Measurements from ENCODE around the gene SLC30A2. TPM values are rescaled to one million over a fixed set of nuclear protein-coding genes. Genes with fewer than 3 reads are reported as not detected.
A peak's percentile ranks its signal among the peaks of the same experiment; 100 is the strongest.
"Not testable (repeated sequence)": the region's sequence is repeated elsewhere in the genome, so short reads cannot be mapped to it uniquely, and the experiment has no call there.

SLC30A2 gene
- total RNA-seq: under 1 TPM in 3 of 6 donors, not detected in 3; 0.09 to 0.27 (median 0.15) TPM

DNA sequence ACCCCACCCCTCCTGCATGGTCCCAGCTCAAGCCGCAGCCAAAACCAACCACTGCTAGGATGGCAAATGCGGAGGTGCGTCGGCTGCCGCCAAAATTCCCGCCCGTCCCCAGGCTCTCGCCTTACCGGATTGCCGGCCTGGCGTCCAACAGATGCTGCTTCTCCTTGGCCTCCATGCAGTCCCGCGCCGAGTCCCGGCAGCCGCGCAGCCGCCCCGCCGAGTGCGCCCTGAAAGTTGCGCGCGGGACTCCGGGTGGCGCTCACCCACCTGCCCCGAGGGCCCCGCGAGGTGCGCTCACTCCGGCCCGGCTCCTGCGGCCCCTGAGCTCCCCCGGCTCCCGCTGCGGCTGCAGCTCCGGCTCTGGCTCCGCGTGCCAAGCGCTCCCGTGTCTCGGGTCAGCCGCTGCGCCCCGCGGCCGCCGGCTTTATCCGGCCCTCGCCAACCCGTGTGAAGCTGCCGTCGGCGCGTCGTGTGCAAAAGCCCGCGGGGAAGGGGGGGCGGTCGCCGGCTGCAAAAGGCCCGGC, at the start of gene SLC30A2:
TSS of gene SLC30A2 (minus strand) at position 397 of the 524 bp plus-strand sequence. CDS start at position 175, 222 bp downstream.
- no peak for TF ChIP-seq POLR2AphosphoS5 (IDR thresholded peaks at IDR 0.05)
- TF ChIP-seq CTCF (IDR thresholded peaks at IDR 0.05): no peak
- TF ChIP-seq EP300 (IDR thresholded peaks at IDR 0.05): no peak
- TF ChIP-seq POLR2A (IDR thresholded peaks at IDR 0.05): no peak
- 1 to 2% methylated on average over 10 to 57 of the region's 62 CpGs for WGBS, 2 donors
- ATAC-seq (ENCODE audit: low FRiP score in 2 of 2) (no peak), DNase-seq (peak in 1 of 2 donors; percentile 84)
- Histone ChIP-seq H3K36me3 (no peaks in the 10 kb centered on the region), H3K4me3 (peak within 1 kb of the TSS in 3 of 4 donors; percentile 3 to 24 (median 13)), H3K27ac (no peak within 1 kb of the TSS), H3K27me3 (peaks cover 2 to 37% (median 17%) of the 10 kb centered on the region in 4 donors), H3K4me1 (peaks cover 8 to 18% (median 12%) of the 10 kb centered on the region in 4 donors), H3K9me3 (no peaks in the 10 kb centered on the region)

DNA sequence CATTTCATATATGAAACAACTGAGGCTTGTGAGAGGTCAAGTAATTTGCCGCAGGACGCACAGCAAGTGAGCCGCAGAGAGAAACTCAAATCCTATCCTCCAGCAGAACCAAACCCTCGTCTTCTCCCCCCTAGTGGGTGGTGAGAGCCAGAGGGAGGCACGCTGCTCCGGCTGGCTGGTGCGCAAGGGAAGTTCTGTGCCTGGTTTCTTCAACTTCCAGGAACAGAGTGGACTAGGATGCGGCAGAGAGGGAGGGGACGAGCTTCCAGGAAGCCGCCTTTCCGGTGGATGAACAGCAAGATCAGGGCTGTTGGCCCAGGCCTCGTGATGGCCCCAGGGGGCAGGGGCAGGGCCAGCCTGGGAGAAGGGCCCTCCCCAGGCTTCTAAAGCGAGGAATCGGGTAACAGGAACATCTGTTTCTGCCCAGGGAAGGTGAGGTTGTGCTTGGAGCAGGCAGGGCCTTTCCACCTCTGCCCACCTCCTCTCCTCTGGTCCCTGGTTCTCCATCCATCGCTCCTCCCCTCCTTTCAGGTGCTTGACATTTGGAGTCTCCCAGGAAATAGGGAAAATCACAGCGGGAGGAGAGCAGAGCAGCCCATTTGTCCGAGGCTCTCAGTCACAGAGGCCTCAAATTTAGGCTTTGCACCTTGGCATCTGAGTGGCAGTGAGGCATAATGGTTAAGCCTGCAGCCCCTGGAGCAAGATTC, 48.9 kb upstream of the SLC30A2 start:
- DNase-seq: peak; percentile 43 to 59

GRCh38 chr1:26094076-26094669, 48.3 kb upstream of the SLC30A2 start:
- H3K27ac ChIP-seq: peak overlapping the region in 2 of 4 donors; percentile 27 to 67
- WGBS, 2 donors: 31 to 39% methylated on average over 7 to 11 of the region's 11 CpGs
- H3K4me3 ChIP-seq: no peak overlapping the region
- TF ChIP-seq EP300 (IDR thresholded peaks at IDR 0.05) (no peak), CTCF (IDR thresholded peaks at IDR 0.05) (no peak), POLR2AphosphoS5 (IDR thresholded peaks at IDR 0.05) (no peak), POLR2A (IDR thresholded peaks at IDR 0.05) (no peak)
- no peak for ATAC-seq (ENCODE audit: low FRiP score in 2 of 2)
- no peaks in the 10 kb centered on the region for H3K27me3 ChIP-seq
- H3K36me3 ChIP-seq: no peaks in the 10 kb centered on the region
- DNase-seq: no peak
- peaks cover 4 to 15% (median 11%) of the 10 kb centered on the region in 4 donors for H3K4me1 ChIP-seq
- no peaks in the 10 kb centered on the region for H3K9me3 ChIP-seq

More for the DNA sequence above, 48.9 kb upstream of the SLC30A2 start:
- Histone ChIP-seq H3K36me3 (no peaks in the 10 kb centered on the region), H3K4me3 (no peak overlapping the region), H3K27ac (peak overlapping the region in 2 of 4 donors; percentile 27 to 67), H3K4me1 (peaks cover 4 to 15% (median 11%) of the 10 kb centered on the region in 4 donors), H3K27me3 (no peaks in the 10 kb centered on the region), H3K9me3 (no peaks in the 10 kb centered on the region)
- TF ChIP-seq CTCF (IDR thresholded peaks at IDR 0.05) (peak in 1 of 6 experiments; percentile 20), EP300 (IDR thresholded peaks at IDR 0.05) (peak; percentile 17 to 89 (median 78)), POLR2AphosphoS5 (IDR thresholded peaks at IDR 0.05) (peak; percentile 82 to 83), POLR2A (IDR thresholded peaks at IDR 0.05) (no peak)
- ATAC-seq (ENCODE audit: low FRiP score in 2 of 2): peak; percentile 53 to 63
- WGBS, 2 donors: 54 to 58% methylated on average over 13 to 17 of the region's 17 CpGs

DNA sequence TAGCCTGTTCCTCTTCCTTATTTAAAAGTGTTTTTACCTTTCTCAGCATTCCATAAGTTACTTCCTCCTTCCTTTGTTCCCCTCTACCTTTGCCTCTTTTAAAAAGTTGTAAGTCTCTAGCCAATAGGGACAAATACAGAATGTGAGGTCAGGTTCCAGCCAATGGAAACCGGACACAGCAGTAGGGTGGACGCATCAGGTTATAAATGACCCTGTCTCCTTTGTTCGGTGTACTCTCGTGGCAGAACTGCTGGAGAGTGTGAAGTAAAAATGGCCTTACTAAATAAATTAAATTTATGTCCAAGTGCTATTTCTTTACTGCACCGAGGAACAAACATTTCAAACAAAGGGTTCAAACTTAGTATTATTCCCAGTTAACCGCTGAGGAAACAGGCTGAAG, 47.7 kb upstream of the SLC30A2 start:
- Histone ChIP-seq H3K27ac (peak overlapping the region in 1 of 4 donors; percentile 67), H3K4me1 (peaks cover 4 to 15% (median 11%) of the 10 kb centered on the region in 4 donors)
- not testable (repeated sequence) for DNase-seq; H3K27me3 ChIP-seq; H3K36me3 ChIP-seq; H3K4me3 ChIP-seq; ATAC-seq (ENCODE audit: low FRiP score in 2 of 2); H3K9me3 ChIP-seq
- 36 to 52% methylated on average over 6 of the region's 6 CpGs for WGBS, 2 donors

- no peak for TF ChIP-seq EP300 (IDR thresholded peaks at IDR 0.05)
- TF ChIP-seq CTCF (IDR thresholded peaks at IDR 0.05): no peak
- WGBS, 2 donors: 69 to 76% methylated on average over 7 of the region's 7 CpGs
- H3K4me1 ChIP-seq: peaks cover 4 to 15% (median 11%) of the 10 kb centered on the region in 4 donors
- ATAC-seq (ENCODE audit: low FRiP score in 2 of 2): no peak
- no peak for DNase-seq
- no peak overlapping the region for H3K27ac ChIP-seq
- no peak overlapping the region for H3K4me3 ChIP-seq
- H3K27me3 ChIP-seq: no peaks in the 10 kb centered on the region
- H3K36me3 ChIP-seq: no peaks in the 10 kb centered on the region
- no peaks in the 10 kb centered on the region for H3K9me3 ChIP-seq
These were observed 46.5 kb upstream of the SLC30A2 start for GRCh38 chr1:26092422-26092821.

Measured in upper lobe of left lung (tissue), 6 donors.